NCI-H1694 treated with DMSO at 0.1 percent for 48 hours (cell line): ENCODE data around the gene IRAK4.
"Not testable (repeated sequence)": the region's sequence is repeated elsewhere in the genome, so short reads cannot be mapped to it uniquely, and the experiment has no call there.

Source experiments
- DNase-seq: peaks from one replicate; lab custom pipeline; 2025; lab: John Stamatoyannopoulos, UW

IRAK4 gene

DNA sequence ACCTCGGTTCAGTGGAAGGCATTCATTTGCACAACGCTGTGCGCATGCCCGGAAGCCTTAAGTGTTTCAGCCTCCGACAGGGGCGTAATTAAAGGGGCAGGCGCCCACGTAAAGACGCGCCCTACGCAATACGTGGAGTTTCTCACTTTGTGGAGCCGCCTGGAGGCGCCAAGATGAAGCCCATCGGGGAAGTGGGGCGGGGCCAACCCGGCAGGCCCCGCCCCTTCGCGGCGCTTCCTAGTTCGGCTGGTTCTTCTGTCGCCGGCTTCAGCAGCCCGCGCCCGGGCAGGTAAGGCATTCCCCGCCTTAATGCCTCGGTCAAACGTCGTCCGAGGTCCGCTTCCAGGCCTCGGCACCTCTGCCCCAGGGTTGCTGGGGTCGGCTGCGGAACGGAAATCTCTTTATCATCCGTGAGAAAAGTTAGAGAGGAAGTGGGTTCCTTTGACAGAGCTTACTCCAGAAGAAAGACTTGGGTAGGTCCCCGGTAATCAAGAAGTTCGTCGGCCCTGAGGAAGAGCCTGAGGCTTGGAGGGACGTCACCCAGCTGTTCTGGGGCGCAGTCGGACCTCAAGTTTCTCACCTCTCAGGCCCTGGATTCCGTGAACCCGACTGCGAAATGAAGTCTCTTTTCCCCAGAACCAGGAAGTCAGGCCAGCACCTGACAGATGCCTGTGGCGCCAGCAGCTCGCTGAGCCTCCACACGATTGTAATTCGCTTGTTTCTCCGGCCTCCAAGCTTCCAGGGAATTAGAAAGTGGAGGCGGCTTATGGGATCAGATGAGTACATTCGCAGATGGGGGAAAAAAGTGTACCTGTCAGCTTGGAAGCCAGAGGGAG lies at the start of gene IRAK4, which contains the start of gene PUS7L:
Gene IRAK4, plus strand, starts transcription at position 224 of the 836 bp plus-strand sequence. CDS start 9,161 bp downstream, outside the sequence.
Gene PUS7L, minus strand, starts transcription at position 63 of the 836 bp plus-strand sequence. CDS start 3,545 bp downstream, outside the sequence.
- peak; percentile 86 for DNase-seq

DNA sequence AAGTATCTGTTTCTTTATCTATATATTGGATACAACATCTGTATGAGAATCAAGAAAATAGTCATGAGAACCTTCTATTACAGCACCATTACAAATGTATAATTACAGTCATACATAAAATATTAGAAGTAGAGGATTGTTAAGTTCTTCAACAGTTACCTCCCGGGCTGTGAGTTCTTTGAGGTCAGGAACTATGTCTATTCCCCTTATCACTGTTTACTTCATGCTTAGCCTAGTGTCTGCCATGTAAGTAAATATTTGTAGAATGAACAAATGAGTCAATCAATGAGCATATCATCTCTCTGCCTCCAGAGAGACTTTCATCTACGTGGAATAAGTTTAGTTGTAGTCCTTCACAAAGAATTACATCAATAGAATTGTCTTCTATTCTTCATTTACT lies 47.4 kb upstream of the IRAK4 start:
- no peak for DNase-seq

DNA sequence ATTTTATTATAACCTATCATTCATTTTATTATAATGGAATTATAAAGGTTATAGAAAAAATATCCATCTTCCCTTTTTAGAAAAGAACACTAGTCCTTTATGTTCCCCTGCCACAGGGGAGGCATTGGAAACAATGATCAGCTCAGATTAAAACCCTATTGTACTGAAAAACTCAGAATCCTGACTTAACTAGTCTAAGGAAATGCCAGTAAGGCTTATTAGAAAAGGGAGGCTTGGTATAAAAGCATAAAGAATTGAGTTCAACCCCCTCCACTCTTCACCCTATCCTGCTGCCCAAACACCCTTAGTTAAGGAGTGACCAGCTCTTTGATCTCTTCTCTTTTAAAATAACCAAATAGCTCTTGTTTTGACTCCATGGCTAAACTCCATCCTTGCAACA lies 36.1 kb upstream of the IRAK4 start:
- no peak for DNase-seq

DNA sequence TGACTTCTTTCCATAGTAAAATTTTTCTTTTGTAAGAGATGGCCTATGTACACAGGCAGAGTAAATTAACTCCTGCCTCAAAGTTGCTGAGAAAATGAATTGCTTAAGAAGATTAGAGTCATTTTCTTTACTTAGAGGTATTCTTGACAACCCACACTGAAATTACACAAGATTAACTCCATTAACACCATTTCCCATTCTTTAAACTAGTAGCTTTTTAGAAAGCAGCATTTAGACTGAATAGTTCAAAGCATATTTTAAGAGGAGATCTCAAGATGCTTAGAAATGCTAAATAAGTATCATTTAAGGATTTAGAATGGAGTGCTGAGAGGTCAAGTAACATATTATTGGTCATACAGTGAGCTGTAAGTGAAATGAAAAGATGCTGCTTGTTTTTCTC lies 35.6 kb upstream of the IRAK4 start:
- no peak for DNase-seq

DNA sequence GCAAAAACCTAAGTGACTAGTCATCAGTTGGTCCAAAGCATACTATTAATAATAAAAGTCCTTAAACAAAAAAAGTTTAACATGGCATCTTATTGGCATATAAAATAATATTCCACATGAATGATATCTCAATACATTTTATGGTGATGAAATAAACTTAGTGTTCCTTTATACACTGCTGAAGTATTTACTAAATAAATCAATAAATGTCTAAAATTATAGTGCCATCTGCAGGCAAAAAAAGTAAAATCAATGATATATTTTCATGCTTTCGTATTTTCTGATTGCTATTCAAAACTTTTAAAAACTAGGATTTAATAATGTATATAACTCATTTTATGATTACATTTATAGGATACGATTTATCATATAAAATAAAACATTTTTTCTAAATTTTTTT lies 30.6 kb upstream of the IRAK4 start:
- DNase-seq, result no peak

DNA sequence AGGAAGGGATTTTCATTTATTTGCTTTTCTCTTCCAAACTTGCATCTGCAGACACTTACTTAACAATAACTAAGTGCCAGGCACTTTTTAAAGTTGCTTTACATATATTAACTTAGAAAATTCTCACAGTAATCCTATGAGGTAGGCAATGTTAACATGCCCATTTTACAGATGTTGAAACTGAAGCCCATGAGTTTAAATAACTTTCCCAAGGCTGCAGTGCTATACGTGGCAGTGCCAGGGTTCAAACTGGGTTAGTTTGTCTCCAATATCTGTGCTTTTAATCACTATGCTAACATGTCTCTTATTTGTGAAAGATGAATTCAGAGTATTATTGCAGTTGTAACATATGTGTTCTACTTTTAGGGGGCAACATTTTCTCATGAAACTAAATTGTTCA lies 30.1 kb upstream of the IRAK4 start:
- DNase-seq, result no peak

DNA sequence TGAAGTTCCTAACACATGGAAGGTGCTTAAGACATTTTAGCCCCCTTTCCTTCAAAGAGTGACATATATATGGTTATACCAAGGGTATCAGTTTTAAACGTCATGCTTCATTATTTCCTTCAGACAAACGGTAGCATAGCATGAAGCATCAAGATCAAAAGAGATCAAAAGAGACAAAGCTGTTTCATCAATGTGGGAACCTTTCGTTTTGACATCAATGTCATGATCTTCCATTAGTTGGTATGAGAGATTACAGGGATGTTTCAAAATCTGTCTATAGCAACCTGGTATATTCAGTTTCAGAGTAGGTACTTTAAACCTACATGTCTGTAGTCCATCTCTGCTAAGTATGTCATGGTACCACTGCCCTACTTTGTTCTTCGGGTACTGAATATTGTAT lies 28.5 kb upstream of the IRAK4 start:
- no peak for DNase-seq

DNA sequence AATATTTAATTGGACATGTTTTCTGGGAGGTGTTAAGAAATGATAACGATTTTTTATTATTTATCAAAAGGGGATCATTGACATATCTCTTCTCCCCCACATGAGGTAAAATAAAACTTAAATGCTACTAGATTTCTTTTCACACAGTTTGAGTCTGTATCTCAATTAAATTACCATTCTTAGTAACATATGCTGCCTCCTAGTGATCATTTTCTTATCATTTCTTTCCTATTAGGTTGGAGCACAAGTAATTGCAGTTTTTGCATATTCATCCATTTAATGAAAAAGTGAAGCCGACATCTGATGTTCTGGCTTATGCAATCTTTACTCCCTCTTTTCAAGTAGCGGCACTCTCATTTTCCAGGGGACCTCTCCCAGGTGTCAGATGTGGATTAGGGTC lies 25.1 kb upstream of the IRAK4 start:
- DNase-seq, result no peak

DNA sequence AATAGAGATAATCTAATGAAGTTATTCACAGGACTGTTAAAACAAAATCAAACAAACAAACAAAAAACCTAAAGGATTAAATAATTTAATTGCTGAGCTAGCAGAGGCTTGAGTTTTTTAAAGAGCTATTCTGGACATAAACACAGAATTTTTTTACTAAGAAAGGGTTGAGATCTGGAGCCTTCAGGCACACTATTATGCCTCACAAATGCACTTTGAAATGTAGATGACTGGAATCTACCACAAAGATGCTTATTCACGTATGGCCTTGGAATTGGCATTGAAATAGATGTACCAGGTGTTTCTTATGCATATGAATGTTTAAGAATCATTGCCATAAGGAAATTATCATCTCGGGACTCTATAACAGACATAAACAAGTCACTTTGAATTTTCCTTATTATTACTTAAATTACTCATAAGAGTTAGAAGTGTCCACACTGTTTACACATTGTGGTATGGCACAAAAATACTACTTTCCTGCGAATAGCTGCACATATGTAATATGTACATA lies 21.8 kb upstream of the IRAK4 start:
- no peak for DNase-seq

DNA sequence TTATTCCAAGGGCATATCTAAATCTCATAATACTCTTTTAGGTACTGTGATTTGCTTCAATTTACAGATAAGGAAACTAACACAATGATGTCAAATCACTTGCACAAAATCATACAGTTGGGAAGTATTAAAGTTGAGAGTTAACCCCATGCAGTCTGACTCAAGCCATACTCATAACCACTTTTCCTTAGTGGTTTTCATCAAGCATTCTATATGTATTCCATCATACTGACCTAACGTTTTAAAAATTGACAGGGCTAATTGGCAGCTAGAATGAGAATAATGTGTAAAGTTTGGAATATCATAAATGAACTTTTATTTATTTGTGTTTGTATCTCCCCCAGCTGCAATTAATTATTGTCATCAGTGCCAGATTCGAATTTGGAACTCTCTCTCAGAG lies 21.1 kb upstream of the IRAK4 start:
- no peak for DNase-seq

DNA sequence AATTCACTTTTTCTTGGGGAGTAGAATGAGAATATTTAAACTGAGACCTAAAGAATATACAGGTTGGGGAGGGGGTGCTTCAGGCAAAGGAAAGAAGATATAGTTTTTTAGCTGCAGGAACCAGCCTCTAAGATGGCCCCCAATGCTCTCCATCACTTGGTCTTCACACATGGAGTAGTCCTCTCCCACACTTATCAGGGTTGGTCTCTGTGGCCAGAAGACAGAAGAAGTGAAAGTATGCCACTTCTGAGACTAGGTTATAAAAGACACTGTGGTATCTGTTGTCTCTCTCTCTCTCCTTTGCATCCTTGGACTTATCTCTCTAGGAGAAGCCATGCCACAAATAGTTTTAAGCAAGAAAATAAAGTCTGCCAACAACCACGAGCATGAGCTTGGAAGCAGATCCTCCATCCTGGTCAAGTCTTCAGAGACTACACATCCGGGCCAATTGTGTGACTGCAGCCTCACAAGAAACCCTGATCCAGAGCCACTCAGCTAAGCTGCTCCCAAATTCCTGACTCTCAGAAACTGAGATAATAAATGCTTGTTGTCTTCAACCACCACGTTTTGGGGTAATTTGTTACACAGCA lies 18.1 kb upstream of the IRAK4 start:
- no peak for DNase-seq

DNA sequence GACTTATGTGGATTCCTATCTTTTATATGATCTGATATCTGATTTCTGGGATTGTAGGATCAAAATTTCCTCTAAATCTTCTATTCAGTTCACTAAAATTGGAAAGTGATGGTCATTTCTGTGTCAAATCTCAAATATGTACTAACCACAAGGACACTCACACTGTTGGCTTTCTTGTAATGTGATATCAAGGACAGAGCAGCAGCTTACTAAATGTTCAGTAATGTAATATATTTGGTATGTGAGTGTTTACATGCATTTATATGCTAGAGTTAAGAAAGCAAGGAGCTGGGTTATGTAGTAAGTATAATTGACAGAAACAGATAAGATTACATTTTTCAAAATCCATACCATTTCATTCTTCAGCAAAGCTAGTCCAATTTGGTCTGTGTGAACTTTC lies 16.6 kb upstream of the IRAK4 start:
- DNase-seq, result no peak

DNA sequence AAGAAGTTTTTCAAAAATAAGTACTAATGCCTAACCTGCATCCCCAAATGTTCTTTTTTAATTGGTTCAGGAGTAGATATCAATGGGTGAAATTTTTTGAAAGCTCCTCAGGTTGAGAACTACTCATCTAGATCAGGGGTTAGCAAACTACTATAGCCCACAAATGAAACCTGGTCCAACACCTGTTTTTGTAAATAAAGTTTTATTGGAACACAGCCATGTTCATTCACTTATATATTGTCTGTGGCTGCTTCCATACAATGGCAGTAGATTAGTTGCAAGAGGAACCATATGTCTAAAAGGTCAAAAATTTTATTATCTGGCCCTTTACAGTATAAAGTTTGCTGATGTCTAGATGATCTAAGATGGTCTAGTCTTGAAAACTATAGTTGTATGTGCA lies 13.9 kb upstream of the IRAK4 start:
- DNase-seq, result no peak

DNA sequence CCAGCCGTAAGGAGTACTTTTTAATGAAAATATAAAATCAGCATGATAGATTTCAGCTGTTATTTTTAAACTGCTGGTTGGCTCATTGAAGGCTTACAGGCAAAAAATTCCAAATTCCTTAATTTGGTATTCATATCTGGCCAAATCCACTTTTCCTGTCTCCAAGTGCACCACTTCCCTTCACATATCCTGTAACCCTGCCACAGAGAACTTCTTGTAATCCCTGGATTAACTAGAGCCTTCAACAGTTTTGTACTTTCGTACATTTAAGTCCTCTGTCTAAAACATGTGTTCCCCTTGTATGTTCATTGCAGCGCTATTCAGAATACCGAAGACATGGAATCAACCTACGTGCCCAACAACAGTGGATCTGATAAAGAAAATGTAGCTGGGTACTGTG lies 9.7 kb upstream of the IRAK4 start:
- no peak for DNase-seq

DNA sequence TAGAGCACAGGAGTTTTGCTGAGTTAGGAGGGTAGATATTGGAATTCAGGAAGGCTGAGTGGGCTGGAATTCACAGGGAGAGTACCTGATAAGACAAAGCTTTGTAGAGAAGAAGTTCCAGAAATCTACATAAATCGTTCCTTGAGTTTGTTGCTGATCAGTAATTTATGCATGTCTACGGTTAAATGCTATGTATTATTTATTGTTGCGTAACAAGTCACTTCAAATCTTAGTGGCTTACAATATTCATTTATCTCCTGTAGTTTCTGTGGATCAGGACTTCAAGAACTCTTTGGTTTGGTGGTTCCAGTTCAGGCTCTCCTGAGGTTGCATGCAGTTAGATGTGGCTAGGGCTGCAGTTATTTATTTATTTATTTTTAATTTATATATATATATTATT lies 7.9 kb upstream of the IRAK4 start:
- DNase-seq, result no peak

DNA sequence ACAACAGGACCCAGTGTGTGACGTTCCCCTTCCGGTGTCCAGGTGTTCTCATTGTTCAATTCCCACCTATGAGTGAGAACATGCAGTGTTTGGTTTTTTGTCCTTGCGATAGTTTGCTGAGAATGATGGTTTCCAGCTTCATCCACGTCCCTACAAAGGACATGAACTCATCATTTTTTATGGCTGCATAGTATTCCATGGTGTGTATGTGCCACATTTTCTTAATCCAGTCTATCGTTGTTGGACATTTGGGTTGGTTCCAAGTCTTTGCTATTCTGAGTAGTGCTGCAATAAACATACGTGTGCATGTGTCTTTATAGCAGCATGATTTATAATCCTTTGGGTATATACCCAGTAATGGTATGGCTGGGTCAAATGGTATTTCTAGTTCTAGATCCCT lies 7.4 kb upstream of the IRAK4 start:
- DNase-seq, result not testable (repeated sequence)

DNA sequence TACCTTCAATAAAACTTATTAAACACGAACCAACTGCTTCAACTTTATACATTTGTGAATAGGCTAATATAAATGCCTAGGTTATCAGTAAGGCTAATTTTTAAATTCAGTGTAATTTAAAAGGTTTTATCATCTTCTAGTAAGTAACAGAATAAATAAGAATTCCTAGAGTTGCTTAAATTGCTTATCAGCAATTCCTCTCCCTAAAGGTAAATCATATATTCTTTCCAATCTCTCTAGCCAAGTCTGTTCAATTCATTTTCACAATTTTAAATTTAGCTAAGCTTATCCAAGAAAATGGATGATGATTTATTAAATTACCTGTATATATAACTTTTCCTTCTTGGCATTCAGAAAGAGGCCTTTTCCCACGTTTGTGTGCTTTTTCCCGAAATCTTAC lies 4.7 kb upstream of the IRAK4 start:
- no peak for DNase-seq

DNA sequence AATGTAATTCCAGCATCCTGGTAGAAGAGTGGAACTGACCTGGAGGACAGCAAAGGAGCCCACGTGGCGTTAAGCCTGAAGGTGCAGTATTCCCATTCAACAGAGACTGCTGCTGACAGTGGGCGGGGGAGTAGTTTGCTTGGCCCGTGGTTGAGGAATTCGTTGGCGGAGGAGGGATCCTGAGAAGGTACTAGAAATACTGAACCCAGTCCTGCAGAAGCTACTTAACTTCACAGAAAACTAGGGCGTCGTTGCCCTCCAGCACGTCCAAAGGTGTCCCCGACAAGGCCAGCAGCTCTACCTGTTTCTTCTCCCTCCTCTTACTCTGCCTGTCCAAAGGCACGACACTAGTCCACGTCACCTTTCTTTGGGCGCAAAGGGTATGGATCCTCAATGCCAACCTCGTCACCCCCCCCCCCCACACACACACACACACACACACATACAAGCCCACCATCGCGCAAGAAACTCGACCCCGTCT lies 464 bp upstream of the IRAK4 start:
- DNase-seq, result no peak

DNA sequence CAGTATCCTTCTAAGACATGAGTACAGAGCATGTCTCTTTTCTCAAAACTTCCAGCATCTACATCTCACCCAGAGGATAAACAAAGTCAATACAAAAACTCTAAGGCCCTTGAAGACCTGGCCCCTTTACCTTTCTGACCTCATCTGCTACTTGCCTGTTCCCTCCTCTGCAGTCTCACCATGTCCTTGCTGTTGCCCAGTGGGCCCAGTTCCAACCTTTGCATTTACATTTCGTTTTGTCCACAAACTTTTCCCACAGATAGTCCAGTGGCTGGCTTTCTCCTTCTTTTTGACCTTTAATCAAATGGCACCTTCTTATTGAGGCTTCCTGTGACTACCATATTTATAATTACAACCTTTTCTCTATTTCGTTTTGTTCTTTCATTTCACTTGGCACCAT lies 1.6 kb downstream of the IRAK4 start:
- DNase-seq, result no peak

DNA sequence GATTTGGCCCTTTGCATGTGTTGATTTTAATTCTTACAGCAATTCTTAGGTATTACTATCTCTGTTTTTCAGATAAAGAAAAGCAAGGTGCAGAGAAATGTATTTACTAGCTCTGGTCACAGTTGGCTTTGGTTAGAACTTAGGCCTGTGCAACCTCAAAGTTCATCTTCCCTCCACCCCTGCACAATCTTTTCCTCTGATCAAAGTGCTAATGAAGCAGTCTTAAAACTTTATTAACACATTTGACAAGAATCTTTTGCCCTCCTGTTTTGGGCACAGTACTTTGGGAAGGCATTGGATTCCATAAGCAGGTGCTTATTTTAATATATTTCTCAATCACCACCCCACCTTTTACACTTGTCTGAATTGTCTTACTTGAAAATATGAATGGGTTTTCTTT lies 2.7 kb downstream of the IRAK4 start:
- no peak for DNase-seq

DNA sequence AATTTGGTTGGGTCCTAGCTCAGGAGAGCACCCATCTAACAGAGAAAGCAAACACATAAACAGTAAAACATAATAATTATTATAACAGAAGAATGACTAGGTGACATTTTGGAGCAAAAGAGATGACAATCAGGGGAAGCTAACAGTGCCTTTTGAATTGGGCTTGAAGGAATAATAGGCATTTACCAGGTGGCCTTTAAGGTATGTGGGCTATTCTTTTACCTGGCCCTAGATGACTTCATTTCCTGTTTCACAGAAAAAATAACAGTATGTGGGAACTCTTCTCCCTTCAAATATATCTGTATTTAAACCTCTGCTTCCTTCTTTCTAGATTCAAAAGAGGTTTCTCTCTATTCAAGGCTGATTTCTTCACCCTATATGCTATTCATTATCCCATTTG lies 3.8 kb downstream of the IRAK4 start:
- DNase-seq, result no peak

DNA sequence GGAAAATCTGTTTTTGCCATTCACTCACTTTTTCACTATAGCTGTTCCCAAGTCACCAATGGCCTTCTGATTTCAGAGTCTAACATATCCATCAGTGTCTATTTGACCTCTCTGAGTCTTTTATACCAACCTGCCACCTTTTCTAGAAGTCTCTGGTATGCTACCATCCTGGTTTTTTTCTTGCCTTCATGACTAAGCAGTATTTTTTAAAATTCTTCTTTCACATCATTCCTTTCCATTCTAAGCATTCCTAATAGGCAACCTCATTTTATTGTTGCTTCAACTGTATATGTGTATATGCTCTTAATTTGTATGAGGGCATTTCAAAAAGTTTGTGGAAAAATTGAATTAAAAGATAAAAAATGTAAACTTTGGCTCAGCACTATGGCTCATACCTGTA lies 5.0 kb downstream of the IRAK4 start:
- DNase-seq, result no peak

DNA sequence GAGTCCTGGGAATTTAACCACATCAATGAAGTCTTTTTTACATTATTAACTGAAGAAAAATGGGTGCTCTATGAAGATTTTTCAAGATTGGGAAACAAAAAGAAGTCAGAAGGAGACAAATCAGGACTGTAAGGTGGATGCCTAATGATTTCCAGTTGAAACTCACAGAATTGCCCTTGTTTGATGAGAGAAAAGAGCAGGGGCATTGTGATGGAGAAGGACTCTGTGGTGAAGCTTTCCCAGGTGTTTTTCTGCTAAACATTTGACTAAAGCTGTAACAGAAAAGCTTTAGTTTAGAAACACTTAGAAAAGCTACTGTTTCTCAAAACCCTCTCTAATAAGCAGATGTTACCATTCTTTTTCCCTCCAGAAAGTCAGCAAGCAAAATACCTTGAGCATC lies 5.8 kb downstream of the IRAK4 start:
- no peak for DNase-seq
